Body of pancreas (tissue), 4 donors: ENCODE measurements around the gene TAF1C.

Experiments
- CTCF ChIP-seq, 7 experiments: fragments of 450-650 bp in 4 of 7; fragments of 200-600 bp in 3 of 7; sonication (generic) in 3 of 7; IDR thresholded peaks; one replicate each; pipeline ENCODE4 v1.5.1; 2016 to 2019; ENCODE audit warnings: antibody characterized with exemption in 7 of 7
- POLR2A ChIP-seq, 3 donors: fragments of 450-650 bp; IDR thresholded peaks; one replicate each; pipeline ENCODE4 v1.6.1; 2016; ENCODE audit warnings: antibody characterized with exemption in 3 of 3, mild to moderate bottlenecking in 2 of 3

GRCh38 chr16:84175350-84176081 lies 11.3 kb downstream of the TAF1C start:
- peak; percentile 54 to 90 (median 84) for TF ChIP-seq CTCF (IDR thresholded peaks at IDR 0.05)
- no peak for TF ChIP-seq POLR2A (IDR thresholded peaks at IDR 0.05)
